ENCODE results near the gene NARF.
"Not testable (repeated sequence)": the region's sequence is repeated elsewhere in the genome, so short reads cannot be mapped to it uniquely, and the experiment has no call there.

Gene NARF

DNA sequence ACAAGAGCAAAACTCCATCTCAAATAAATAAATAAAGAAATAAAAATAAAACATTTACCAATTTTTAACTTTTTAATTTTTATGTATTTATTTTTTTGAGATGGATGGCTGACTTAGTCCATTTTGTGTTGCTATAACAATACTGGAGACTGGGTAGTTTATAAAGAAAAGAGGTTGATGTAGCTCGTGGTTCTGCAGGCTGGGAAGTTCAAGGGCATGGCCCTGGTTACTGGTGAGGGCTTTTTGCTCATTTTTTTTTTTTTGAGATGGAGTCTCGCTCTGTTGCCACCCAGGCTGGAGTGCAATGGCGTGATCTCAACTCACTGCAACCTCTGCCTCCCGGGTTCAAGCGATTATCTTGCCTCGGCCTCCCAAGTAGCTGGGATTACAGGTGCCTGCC is 46.8 kb downstream of the NARF start:
- no peak for DNase-seq

GRCh38 chr17:82506402-82506801 is 47.9 kb downstream of the NARF start:
- not testable (repeated sequence) for DNase-seq

- DNase-seq: no peak
Measured at GRCh38 chr17:82507631-82508175, 49.2 kb downstream of the NARF start.

DNA sequence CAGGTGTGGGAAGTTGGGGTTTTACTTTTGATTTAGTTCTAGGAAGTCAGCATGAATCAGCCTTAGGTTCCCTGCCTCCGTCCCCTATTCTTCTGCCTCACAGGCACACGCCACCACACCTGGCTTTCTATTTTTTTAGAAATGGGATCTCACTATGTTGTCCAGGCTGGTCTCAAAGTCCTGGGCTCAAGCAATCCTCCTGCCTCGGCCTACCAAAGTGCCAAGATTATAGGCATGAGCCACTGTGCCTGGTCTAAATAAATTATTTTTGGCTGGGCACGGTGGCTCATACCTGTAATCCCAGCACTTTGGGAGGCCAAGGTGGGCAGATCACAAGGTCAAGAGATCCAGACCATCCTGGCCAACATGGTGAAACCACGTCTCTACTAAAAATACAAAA is 53.1 kb downstream of the NARF start:
- DNase-seq: not testable (repeated sequence)

GRCh38 chr17:82513864-82514263 is 55.3 kb downstream of the NARF start:
- not testable (repeated sequence) for DNase-seq

GRCh38 chr17:82517230-82517865 is 58.8 kb downstream of the NARF start:
- no peak for DNase-seq

GRCh38 chr17:82518826-82519810 is 60.6 kb downstream of the NARF start, which contains the start of gene FOXK2:
Gene FOXK2, plus strand, starts transcription at chr17:82519732. Its CDS starts 157 bp downstream, at chr17:82519889.
- DNase-seq: peak; percentile 88

DNA sequence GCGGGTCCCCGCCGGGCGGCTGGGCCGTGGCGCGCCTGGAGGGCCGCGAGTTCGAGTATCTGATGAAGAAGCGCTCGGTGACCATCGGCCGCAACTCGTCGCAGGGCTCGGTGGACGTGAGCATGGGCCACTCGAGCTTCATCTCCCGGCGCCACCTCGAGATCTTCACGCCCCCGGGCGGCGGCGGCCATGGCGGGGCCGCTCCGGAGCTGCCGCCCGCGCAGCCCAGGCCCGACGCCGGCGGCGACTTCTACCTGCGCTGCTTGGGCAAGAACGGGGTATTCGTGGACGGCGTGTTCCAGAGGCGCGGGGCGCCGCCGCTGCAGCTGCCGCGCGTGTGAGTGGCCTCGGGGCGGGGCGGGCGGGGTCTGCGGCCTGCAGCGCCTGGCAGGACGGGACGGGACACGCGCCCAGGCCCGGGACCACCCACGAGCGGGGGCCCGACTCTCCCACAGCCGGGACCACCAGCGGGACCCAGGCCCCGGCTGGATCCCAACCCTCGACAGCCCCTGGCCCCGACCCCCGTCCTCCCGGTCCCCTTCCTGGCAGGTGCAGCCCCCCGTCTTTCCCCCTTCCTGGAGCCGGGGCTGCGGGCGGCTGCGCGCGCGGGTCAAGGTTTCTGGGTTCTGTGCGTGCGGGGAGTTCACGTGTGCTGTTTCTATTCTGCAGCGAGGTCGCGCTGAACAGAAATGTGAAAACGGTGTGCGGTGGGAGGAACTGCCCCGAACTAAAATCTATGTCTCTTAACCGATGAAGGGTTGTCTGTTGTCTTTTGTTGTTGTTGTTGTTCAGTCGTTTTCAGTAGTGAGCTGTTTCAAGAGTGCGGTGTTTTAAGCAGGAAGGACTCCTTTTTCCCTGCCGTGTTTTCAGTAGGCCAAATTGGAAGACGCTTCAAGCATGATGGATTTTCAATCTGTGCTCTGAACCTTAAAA is 61.7 kb downstream of the NARF start:
- no peak for DNase-seq

DNA sequence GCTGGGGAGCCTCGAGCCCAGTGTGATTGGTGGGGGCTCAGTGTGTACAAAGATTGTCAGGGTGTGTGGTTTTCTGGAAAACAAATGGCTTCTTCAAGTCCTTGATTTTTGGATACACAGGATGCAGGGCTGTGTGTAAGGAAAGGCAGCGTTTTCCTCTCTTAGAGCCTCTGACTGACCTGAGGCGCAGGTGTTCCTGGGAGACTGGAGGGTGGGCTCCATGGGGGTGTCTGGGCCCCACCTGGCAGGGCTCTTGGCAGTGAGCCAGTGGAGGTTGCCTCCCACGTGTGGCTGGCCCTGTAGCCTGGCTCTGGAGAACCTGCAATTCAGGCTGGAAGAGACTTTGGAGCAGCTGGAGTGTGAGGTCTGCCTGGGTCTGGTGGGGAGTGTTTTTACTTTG is 66.0 kb downstream of the NARF start:
- DNase-seq: peak; percentile 67

- no peak for DNase-seq
Measured at GRCh38 chr17:82525712-82526111, 67.2 kb downstream of the NARF start.

- DNase-seq: no peak
Measured at GRCh38 chr17:82527898-82528297, 69.4 kb downstream of the NARF start.

DNA sequence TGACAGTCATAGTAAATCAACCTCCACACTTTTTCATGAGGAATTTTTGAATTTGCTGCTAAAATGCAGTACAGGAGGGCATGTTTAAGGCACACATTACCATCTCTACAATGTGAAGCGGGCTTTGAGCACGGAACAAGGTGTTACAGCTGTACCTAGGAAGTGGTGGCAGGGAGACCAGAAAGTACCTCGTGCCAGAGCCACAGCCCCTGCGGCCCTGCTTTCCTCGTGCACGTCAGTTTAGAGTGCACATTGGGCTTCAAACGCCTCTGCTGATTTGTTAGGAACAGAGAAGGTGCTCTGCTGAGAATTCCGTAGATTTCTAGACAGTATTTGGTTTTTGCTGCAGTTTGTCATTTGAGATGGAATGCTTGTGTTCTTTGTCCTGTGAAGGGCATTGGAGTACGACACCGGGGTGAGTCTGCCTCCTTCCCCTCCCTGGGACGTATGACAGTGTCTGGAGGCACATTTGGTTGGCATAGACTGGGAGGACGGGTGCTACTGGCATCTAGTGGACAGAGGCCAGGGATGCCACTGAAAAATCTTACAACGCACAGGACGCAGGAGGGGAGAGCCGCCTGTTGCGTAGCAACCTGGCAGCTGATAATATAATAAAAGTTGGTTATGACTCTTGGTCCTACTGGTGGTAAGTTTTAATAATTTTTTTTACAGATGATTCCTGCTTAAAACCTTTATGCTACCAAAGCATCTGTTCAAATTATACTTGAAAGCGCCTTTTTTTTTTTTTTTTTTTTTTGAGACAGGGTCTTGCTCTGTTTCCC is 70.1 kb downstream of the NARF start:
- DNase-seq: peak; percentile 74

GRCh38 chr17:82529914-82530300 is 71.4 kb downstream of the NARF start:
- DNase-seq: no peak

- no peak for DNase-seq
Measured at GRCh38 chr17:82531431-82531881, 72.9 kb downstream of the NARF start.

GRCh38 chr17:82534401-82534812 is 75.9 kb downstream of the NARF start:
- DNase-seq: no peak

DNA sequence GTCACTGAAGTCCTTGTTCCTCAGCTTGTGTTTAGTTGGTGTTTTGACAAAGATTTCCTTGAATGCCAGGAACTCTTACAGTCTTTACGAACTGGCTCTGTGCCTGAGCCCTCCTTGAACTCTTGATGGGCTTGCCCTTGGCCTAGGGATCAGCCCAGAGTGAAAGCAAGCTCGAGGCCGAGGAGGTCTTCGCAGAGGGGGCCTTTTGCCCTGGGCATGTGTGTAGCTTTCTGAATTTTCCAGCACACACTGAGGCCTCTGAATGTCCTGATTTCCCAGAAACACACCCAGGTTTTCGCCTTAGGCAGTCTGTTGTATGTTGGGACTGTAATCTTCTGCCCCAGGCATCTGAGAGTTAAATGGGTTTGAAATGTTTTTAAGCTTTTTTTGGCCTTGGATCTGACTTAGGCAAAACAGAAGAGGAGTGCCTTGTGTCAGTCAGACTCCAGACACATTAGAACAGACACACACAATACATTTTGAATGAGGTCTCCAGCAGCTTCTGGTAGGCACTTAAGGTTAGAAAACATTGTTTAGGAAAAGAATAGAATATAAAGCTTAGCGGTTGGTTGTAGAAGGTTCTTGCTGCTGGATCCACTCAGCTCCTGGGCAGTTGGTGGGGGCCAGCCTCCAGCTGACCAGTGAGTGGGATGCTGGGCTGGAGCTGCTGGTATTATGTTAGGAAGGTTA is 78.1 kb downstream of the NARF start:
- DNase-seq: no peak

DNA sequence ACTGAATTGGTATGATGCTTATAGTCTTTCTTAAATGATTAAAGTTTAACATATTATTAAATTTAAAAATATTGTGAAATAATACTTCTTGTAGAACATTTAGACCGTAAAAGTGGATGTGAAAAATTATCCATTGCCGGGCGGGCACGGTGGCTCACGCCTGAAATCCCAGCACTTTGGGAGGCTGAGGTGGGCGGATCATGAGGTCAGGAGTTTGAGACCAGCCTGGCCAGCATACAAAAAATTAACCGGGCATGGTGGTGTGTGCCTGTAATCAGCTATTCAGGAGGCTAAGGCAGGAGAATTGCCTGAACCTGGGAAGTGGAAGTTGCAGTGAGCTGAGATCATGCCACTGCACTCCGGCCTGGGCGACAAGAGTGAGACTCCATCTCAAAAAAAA is 78.7 kb downstream of the NARF start:
- DNase-seq: not testable (repeated sequence)

DNA sequence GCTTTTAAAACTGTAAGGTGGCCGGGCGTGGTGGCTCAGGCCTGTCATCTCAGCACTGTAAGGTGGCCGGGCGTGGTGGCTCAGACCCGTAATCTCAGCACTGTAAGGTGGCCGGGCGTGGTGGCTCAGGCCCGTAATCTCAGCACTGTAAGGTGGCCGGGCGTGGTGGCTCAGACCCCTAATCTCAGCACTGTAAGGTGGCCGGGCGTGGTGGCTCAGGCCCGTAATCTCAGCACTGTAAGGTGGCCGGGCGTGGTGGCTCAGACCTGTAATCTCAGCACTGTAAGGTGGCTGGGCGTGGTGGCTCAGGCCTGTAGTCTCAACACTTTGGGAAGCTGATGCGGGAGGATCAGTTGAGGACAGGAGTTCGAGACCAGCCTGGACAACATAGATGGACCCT is 80.5 kb downstream of the NARF start:
- DNase-seq: not testable (repeated sequence)

Data from NCI-H510A (cell line).